ENCODE measurements around the gene NUB1.

Gene NUB1

GRCh38 chr7:151363182-151363581 is 21.6 kb downstream of the NUB1 start:
- no peak for DNase-seq (ENCODE audit: low spot score)
- no peak overlapping the region for H3K4me3 ChIP-seq (ENCODE audit: low read length in 2 of 2)

GRCh38 chr7:151366166-151366879 is 24.7 kb downstream of the NUB1 start:
- H3K18ac ChIP-seq (ENCODE audit: low read length): no peak overlapping the region
- H3K23ac ChIP-seq (ENCODE audit: low read depth, low read length, poor library complexity): no peak overlapping the region
- no peak overlapping the region for H2AK5ac ChIP-seq (ENCODE audit: low read depth, low read length)
- no peak overlapping the region for H3K4me3 ChIP-seq (ENCODE audit: low read length in 2 of 2)
- H2BK5ac ChIP-seq (ENCODE audit: low read length): no peak overlapping the region
- no CpG with 5 or more reads among the region's 9 CpGs for WGBS, 2 donors (ENCODE audit: extremely low coverage in 2 of 2, insufficient read length in 2 of 2, insufficient replicate concordance in 1 of 2)
- no peak overlapping the region for H3K9ac ChIP-seq (ENCODE audit: low read depth, low read length, poor library complexity)
- no peak overlapping the region for H3K14ac ChIP-seq (ENCODE audit: low read length)
- no peaks in the 10 kb centered on the region for H3K4me1 ChIP-seq (ENCODE audit: control insufficient read depth in 2 of 2, insufficient read depth in 1 of 2, low read depth in 1 of 2, low read length in 2 of 2)
- no peak overlapping the region for H2AFZ ChIP-seq (ENCODE audit: low read length)
- H3K36me3 ChIP-seq (replicated peaks in 1 of 2; ENCODE audit: control insufficient read depth in 2 of 2, insufficient read depth in 2 of 2, low read length in 2 of 2): peaks cover 13 to 45% of the 10 kb centered on the region in 2 donors
- H2BK15ac ChIP-seq (ENCODE audit: low read length): no peak overlapping the region
- H2BK120ac ChIP-seq (ENCODE audit: low read depth, low read length): no peak overlapping the region
- H3K4ac ChIP-seq (ENCODE audit: low read length): no peak overlapping the region
- no peaks in the 10 kb centered on the region for H3K27me3 ChIP-seq (ENCODE audit: control insufficient read depth in 3 of 3, insufficient read depth in 3 of 3, low read depth in 1 of 3, low read length in 3 of 3)
- no peak overlapping the region for H3K27ac ChIP-seq (replicated peaks; ENCODE audit: low read length)
- H3K9me3 ChIP-seq (replicated peaks in 1 of 2; ENCODE audit: control insufficient read depth in 2 of 2, insufficient read depth in 1 of 2, low read depth in 1 of 2, low read length in 2 of 2): peaks cover 0 to 13% of the 10 kb centered on the region in 2 donors
- no peak for DNase-seq (ENCODE audit: low spot score)
- H3K4me2 ChIP-seq (ENCODE audit: insufficient read depth, low read length, poor library complexity, severe bottlenecking): no peak overlapping the region
- no peaks in the 10 kb centered on the region for H3K79me1 ChIP-seq (ENCODE audit: low read depth, low read length)
- no peak overlapping the region for H4K91ac ChIP-seq (ENCODE audit: low read depth, low read length, poor library complexity)
- no peak overlapping the region for H2BK12ac ChIP-seq (ENCODE audit: low read length)
- no peak overlapping the region for H4K8ac ChIP-seq (ENCODE audit: low read depth, low read length)

More at GRCh38 chr7:151363182-151363581, 21.6 kb downstream of the NUB1 start:
- Histone ChIP-seq H2BK15ac (ENCODE audit: low read length) (no peak overlapping the region), H2BK5ac (ENCODE audit: low read length) (no peak overlapping the region), H2AK5ac (ENCODE audit: low read depth, low read length) (no peak overlapping the region), H4K8ac (ENCODE audit: low read depth, low read length) (no peak overlapping the region), H3K27me3 (ENCODE audit: control insufficient read depth in 3 of 3, insufficient read depth in 3 of 3, low read depth in 1 of 3, low read length in 3 of 3) (no peaks in the 10 kb centered on the region), H3K18ac (ENCODE audit: low read length) (no peak overlapping the region), H3K4me2 (ENCODE audit: insufficient read depth, low read length, poor library complexity, severe bottlenecking) (no peak overlapping the region), H4K91ac (ENCODE audit: low read depth, low read length, poor library complexity) (no peak overlapping the region), H3K9me3 (replicated peaks in 1 of 2; ENCODE audit: control insufficient read depth in 2 of 2, insufficient read depth in 1 of 2, low read depth in 1 of 2, low read length in 2 of 2) (peaks cover 1 to 13% of the 10 kb centered on the region in 2 donors), H2BK120ac (ENCODE audit: low read depth, low read length) (no peak overlapping the region), H2BK12ac (ENCODE audit: low read length) (no peak overlapping the region), H2AFZ (ENCODE audit: low read length) (no peak overlapping the region), H3K14ac (ENCODE audit: low read length) (no peak overlapping the region), H3K27ac (replicated peaks; ENCODE audit: low read length) (no peak overlapping the region), H3K4ac (ENCODE audit: low read length) (no peak overlapping the region), H3K4me1 (ENCODE audit: control insufficient read depth in 2 of 2, insufficient read depth in 1 of 2, low read depth in 1 of 2, low read length in 2 of 2) (no peaks in the 10 kb centered on the region), H3K9ac (ENCODE audit: low read depth, low read length, poor library complexity) (no peak overlapping the region), H3K23ac (ENCODE audit: low read depth, low read length, poor library complexity) (no peak overlapping the region), H3K79me1 (ENCODE audit: low read depth, low read length) (no peaks in the 10 kb centered on the region), H3K36me3 (replicated peaks in 1 of 2; ENCODE audit: control insufficient read depth in 2 of 2, insufficient read depth in 2 of 2, low read length in 2 of 2) (peaks cover 17 to 50% of the 10 kb centered on the region in 2 donors)
- no CpG with 5 or more reads among the region's 1 CpG for WGBS, 2 donors (ENCODE audit: extremely low coverage in 2 of 2, insufficient read length in 2 of 2, insufficient replicate concordance in 1 of 2)

- Histone ChIP-seq H2BK12ac (ENCODE audit: low read length) (no peak overlapping the region), H4K8ac (ENCODE audit: low read depth, low read length) (no peak overlapping the region), H3K14ac (ENCODE audit: low read length) (no peak overlapping the region), H2BK15ac (ENCODE audit: low read length) (no peak overlapping the region), H2AK5ac (ENCODE audit: low read depth, low read length) (no peak overlapping the region), H3K4ac (ENCODE audit: low read length) (no peak overlapping the region), H3K4me3 (ENCODE audit: low read length in 2 of 2) (no peak overlapping the region), H3K79me1 (ENCODE audit: low read depth, low read length) (no peaks in the 10 kb centered on the region), H3K23ac (ENCODE audit: low read depth, low read length, poor library complexity) (no peak overlapping the region), H3K27ac (replicated peaks; ENCODE audit: low read length) (no peak overlapping the region), H4K91ac (ENCODE audit: low read depth, low read length, poor library complexity) (no peak overlapping the region), H3K4me1 (ENCODE audit: control insufficient read depth in 2 of 2, insufficient read depth in 1 of 2, low read depth in 1 of 2, low read length in 2 of 2) (no peaks in the 10 kb centered on the region), H2AFZ (ENCODE audit: low read length) (no peak overlapping the region), H3K9ac (ENCODE audit: low read depth, low read length, poor library complexity) (no peak overlapping the region), H2BK120ac (ENCODE audit: low read depth, low read length) (no peak overlapping the region), H3K36me3 (replicated peaks in 1 of 2; ENCODE audit: control insufficient read depth in 2 of 2, insufficient read depth in 2 of 2, low read length in 2 of 2) (peaks cover 16 to 40% of the 10 kb centered on the region in 2 donors), H2BK5ac (ENCODE audit: low read length) (no peak overlapping the region), H3K9me3 (replicated peaks in 1 of 2; ENCODE audit: control insufficient read depth in 2 of 2, insufficient read depth in 1 of 2, low read depth in 1 of 2, low read length in 2 of 2) (peaks cover 0 to 13% of the 10 kb centered on the region in 2 donors), H3K27me3 (ENCODE audit: control insufficient read depth in 3 of 3, insufficient read depth in 3 of 3, low read depth in 1 of 3, low read length in 3 of 3) (no peaks in the 10 kb centered on the region), H3K4me2 (ENCODE audit: insufficient read depth, low read length, poor library complexity, severe bottlenecking) (no peak overlapping the region), H3K18ac (ENCODE audit: low read length) (no peak overlapping the region)
- no CpG with 5 or more reads among the region's 5 CpGs for WGBS, 2 donors (ENCODE audit: extremely low coverage in 2 of 2, insufficient read length in 2 of 2, insufficient replicate concordance in 1 of 2)
- no peak for DNase-seq (ENCODE audit: low spot score)
These were observed 25.2 kb downstream of the NUB1 start for GRCh38 chr7:151366880-151367222.

GRCh38 chr7:151367284-151367683 is 25.7 kb downstream of the NUB1 start:
- no peaks in the 10 kb centered on the region for H3K79me1 ChIP-seq (ENCODE audit: low read depth, low read length)
- no peak overlapping the region for H2BK120ac ChIP-seq (ENCODE audit: low read depth, low read length)
- no peak overlapping the region for H3K4me3 ChIP-seq (ENCODE audit: low read length in 2 of 2)
- H2BK12ac ChIP-seq (ENCODE audit: low read length): no peak overlapping the region
- no peaks in the 10 kb centered on the region for H3K4me1 ChIP-seq (ENCODE audit: control insufficient read depth in 2 of 2, insufficient read depth in 1 of 2, low read depth in 1 of 2, low read length in 2 of 2)
- no CpG with 5 or more reads among the region's 4 CpGs for WGBS, 2 donors (ENCODE audit: extremely low coverage in 2 of 2, insufficient read length in 2 of 2, insufficient replicate concordance in 1 of 2)
- no peak overlapping the region for H4K91ac ChIP-seq (ENCODE audit: low read depth, low read length, poor library complexity)
- no peak for DNase-seq (ENCODE audit: low spot score)
- H3K9ac ChIP-seq (ENCODE audit: low read depth, low read length, poor library complexity): no peak overlapping the region
- H3K23ac ChIP-seq (ENCODE audit: low read depth, low read length, poor library complexity): no peak overlapping the region
- H2AFZ ChIP-seq (ENCODE audit: low read length): no peak overlapping the region
- H4K8ac ChIP-seq (ENCODE audit: low read depth, low read length): no peak overlapping the region
- no peak overlapping the region for H3K27ac ChIP-seq (replicated peaks; ENCODE audit: low read length)
- peaks cover 0 to 11% of the 10 kb centered on the region in 2 donors for H3K9me3 ChIP-seq (replicated peaks in 1 of 2; ENCODE audit: control insufficient read depth in 2 of 2, insufficient read depth in 1 of 2, low read depth in 1 of 2, low read length in 2 of 2)
- no peak overlapping the region for H2BK5ac ChIP-seq (ENCODE audit: low read length)
- H3K14ac ChIP-seq (ENCODE audit: low read length): no peak overlapping the region
- H2AK5ac ChIP-seq (ENCODE audit: low read depth, low read length): no peak overlapping the region
- no peaks in the 10 kb centered on the region for H3K27me3 ChIP-seq (ENCODE audit: control insufficient read depth in 3 of 3, insufficient read depth in 3 of 3, low read depth in 1 of 3, low read length in 3 of 3)
- no peak overlapping the region for H3K18ac ChIP-seq (ENCODE audit: low read length)
- H3K4ac ChIP-seq (ENCODE audit: low read length): no peak overlapping the region
- H2BK15ac ChIP-seq (ENCODE audit: low read length): no peak overlapping the region
- no peak overlapping the region for H3K4me2 ChIP-seq (ENCODE audit: insufficient read depth, low read length, poor library complexity, severe bottlenecking)
- H3K36me3 ChIP-seq (replicated peaks in 1 of 2; ENCODE audit: control insufficient read depth in 2 of 2, insufficient read depth in 2 of 2, low read length in 2 of 2): peaks cover 16 to 39% of the 10 kb centered on the region in 2 donors

All from neuronal stem cell (in vitro differentiated cells).